ENCODE measurements around the gene GRM3. TPM values are rescaled to one million over a fixed set of nuclear protein-coding genes. Genes with fewer than 3 reads are reported as not detected.

Gene GRM3
- total and polyA plus RNA-seq, 2 of the 13 experiments (the other 11 are each of a cell fraction or from before 2014, with no cell fraction given): not detected

DNA sequence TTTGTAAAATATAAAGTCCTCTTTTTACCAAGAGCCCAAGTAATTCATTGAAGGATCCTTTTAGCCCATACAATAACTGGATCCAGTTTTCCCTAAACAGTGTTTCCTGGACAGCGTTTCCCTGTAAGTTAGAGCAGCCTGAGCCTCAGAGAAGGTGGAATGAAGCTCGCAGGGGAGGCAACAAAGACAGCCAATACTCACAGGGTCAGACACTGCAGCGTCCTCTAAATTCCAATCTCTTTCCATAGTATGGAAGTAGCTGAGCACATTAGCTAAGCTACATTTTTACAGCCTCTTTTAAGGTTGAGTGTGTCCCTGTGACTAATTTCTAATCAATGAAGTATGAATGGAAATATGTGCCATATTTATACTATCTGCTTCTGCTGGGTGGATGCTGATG is 193.5 kb downstream of the GRM3 start (continued):
- TF ChIP-seq, protein P1, sequence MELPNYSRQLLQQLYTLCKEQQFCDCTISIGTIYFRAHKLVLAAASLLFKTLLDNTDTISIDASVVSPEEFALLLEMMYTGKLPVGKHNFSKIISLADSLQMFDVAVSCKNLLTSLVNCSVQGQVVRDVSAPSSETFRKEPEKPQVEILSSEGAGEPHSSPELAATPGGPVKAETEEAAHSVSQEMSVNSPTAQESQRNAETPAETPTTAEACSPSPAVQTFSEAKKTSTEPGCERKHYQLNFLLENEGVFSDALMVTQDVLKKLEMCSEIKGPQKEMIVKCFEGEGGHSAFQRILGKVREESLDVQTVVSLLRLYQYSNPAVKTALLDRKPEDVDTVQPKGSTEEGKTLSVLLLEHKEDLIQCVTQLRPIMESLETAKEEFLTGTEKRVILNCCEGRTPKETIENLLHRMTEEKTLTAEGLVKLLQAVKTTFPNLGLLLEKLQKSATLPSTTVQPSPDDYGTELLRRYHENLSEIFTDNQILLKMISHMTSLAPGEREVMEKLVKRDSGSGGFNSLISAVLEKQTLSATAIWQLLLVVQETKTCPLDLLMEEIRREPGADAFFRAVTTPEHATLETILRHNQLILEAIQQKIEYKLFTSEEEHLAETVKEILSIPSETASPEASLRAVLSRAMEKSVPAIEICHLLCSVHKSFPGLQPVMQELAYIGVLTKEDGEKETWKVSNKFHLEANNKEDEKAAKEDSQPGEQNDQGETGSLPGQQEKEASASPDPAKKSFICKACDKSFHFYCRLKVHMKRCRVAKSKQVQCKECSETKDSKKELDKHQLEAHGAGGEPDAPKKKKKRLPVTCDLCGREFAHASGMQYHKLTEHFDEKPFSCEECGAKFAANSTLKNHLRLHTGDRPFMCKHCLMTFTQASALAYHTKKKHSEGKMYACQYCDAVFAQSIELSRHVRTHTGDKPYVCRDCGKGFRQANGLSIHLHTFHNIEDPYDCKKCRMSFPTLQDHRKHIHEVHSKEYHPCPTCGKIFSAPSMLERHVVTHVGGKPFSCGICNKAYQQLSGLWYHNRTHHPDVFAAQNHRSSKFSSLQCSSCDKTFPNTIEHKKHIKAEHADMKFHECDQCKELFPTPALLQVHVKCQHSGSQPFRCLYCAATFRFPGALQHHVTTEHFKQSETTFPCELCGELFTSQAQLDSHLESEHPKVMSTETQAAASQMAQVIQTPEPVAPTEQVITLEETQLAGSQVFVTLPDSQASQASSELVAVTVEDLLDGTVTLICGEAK (IDR thresholded peaks at IDR 0.05): no peak
- TF ChIP-seq, protein P1 (CRISPR knock-in tag; IDR thresholded peaks at IDR 0.05): no peak
- no peak for TF ChIP-seq NFKBIZ (CRISPR knock-in tag; IDR thresholded peaks at IDR 0.05)

DNA sequence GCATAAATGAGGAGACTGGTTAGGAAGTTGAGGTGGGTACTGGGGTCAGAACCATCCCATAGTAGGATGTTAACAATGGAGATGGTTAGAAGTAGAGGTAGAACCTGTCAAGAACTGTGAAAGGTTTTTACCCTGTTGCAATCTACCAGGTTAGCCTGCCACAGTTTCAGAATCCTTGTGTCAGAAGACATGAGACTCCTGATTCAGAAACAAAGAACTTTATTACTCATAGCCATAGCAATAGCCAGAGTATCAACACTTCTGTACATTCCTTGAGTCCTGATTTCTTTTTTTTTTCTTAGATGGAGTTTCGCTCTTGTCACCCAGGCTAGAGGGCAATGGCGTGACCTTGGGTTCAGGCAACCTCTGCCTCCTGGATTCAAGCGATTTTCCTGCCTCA is 200.9 kb downstream of the GRM3 start:
- Histone ChIP-seq H3K9ac (ENCODE audit: insufficient read depth, low read depth, low read length) (no peak overlapping the region), H4K20me1 (ENCODE audit: insufficient read depth, low read length) (no peaks in the 10 kb centered on the region), H3K27me3 (ENCODE audit: control insufficient read depth in 1 of 2, insufficient read depth in 2 of 2, low read length in 2 of 2) (no peaks in the 10 kb centered on the region), H3K27ac (ENCODE audit: extremely low read length, insufficient read depth, low read length) (no peak overlapping the region), H3K79me2 (ENCODE audit: insufficient read depth, low read length) (no peaks in the 10 kb centered on the region), H3K4me1 (ENCODE audit: insufficient read depth, low read length) (peaks cover 29% of the 10 kb centered on the region), H3K4me3 (replicated peaks in 1 of 3; ENCODE audit: insufficient read depth in 1 of 3, low read depth in 2 of 3, low read length in 3 of 3) (no peak overlapping the region), H3K36me3 (replicated peaks in 1 of 2; ENCODE audit: control insufficient read depth in 1 of 2, insufficient read depth in 2 of 2, low read length in 2 of 2) (no peaks in the 10 kb centered on the region), H2AFZ (ENCODE audit: low read length) (no peak overlapping the region), H3K4me2 (ENCODE audit: low read depth, low read length) (no peak overlapping the region), H3K9me3 (ENCODE audit: low read length) (no peaks in the 10 kb centered on the region)
- ChIA-PET POLR2A (no interaction called here), CTCF (ENCODE audit: low intra/inter-chr PET ratio, low total read pairs) (no interaction called here)
- intact Hi-C loops (cut with micrococcal nuclease; ENCODE audit: unreplicated experiment) (loop anchor here (5.0 kb wide), 1 partner anchor 378 kb away; no protein-coding TSS in a partner anchor), in situ Hi-C loops (cut with HindIII; ENCODE audit: extremely low pct_ligation_motif_present, low pct_unique_long_range_greater_than_20kb) (no loop called here)
- no peak for ATAC-seq
- BruUV-seq (replicated peaks): no TSS peak
- FAIRE-seq: no peak
- DNase-seq (ENCODE audit: low spot score): no peak
- 49% methylated on average over 3 of the region's 3 CpGs for WGBS (ENCODE audit: low lambda C conversion rate)
- TF ChIP-seq ZNF773 (CRISPR knock-in tag; IDR thresholded peaks at IDR 0.05; ENCODE audit: borderline replicate concordance) (no peak), ZSCAN22 (CRISPR knock-in tag; IDR thresholded peaks at IDR 0.05) (no peak), ZNF556 (CRISPR knock-in tag; IDR thresholded peaks at IDR 0.05; ENCODE audit: borderline replicate concordance) (no peak), ARID2 (CRISPR knock-in tag; IDR thresholded peaks at IDR 0.05; ENCODE audit: borderline replicate concordance) (no peak), REL (CRISPR knock-in tag; conservative IDR thresholded peaks at IDR 0.05) (no peak)
- TF ChIP-seq, protein P2, sequence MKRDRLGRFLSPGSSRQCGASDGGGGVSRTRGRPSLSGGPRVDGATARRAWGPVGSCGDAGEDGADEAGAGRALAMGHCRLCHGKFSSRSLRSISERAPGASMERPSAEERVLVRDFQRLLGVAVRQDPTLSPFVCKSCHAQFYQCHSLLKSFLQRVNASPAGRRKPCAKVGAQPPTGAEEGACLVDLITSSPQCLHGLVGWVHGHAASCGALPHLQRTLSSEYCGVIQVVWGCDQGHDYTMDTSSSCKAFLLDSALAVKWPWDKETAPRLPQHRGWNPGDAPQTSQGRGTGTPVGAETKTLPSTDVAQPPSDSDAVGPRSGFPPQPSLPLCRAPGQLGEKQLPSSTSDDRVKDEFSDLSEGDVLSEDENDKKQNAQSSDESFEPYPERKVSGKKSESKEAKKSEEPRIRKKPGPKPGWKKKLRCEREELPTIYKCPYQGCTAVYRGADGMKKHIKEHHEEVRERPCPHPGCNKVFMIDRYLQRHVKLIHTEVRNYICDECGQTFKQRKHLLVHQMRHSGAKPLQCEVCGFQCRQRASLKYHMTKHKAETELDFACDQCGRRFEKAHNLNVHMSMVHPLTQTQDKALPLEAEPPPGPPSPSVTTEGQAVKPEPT (CRISPR knock-in tag; IDR thresholded peaks at IDR 0.05; ENCODE audit: low read depth): no peak
- TF ChIP-seq, protein P3, sequence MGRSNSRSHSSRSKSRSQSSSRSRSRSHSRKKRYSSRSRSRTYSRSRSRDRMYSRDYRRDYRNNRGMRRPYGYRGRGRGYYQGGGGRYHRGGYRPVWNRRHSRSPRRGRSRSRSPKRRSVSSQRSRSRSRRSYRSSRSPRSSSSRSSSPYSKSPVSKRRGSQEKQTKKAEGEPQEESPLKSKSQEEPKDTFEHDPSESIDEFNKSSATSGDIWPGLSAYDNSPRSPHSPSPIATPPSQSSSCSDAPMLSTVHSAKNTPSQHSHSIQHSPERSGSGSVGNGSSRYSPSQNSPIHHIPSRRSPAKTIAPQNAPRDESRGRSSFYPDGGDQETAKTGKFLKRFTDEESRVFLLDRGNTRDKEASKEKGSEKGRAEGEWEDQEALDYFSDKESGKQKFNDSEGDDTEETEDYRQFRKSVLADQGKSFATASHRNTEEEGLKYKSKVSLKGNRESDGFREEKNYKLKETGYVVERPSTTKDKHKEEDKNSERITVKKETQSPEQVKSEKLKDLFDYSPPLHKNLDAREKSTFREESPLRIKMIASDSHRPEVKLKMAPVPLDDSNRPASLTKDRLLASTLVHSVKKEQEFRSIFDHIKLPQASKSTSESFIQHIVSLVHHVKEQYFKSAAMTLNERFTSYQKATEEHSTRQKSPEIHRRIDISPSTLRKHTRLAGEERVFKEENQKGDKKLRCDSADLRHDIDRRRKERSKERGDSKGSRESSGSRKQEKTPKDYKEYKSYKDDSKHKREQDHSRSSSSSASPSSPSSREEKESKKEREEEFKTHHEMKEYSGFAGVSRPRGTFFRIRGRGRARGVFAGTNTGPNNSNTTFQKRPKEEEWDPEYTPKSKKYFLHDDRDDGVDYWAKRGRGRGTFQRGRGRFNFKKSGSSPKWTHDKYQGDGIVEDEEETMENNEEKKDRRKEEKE (IDR thresholded peaks at IDR 0.05): no peak

Measured in HepG2 (cell line).